H1 (cell line): Measurements from ENCODE around the gene PLA1A. TPM values are rescaled to one million over a fixed set of nuclear protein-coding genes. Genes with fewer than 3 reads are reported as not detected.
A peak's percentile ranks its signal among the peaks of the same experiment; 100 is the strongest.

Experiments used
- ASH2L ChIP-seq: fragments of 200-600, 300-600 bp; sonication (generic); IDR thresholded peaks from one replicate; pipeline ENCODE4 v1.7.1; 2017; ENCODE audit warnings: low read length
- CHD2 ChIP-seq: IDR thresholded peaks from 2 replicates; pipeline ENCODE4 v1.6.1; 2012; ENCODE audit warnings: low read length, improper control_type of control experiment
- GABPA ChIP-seq: IDR thresholded peaks from 2 replicates; pipeline ENCODE4 v1.6.1; 2011; ENCODE audit warnings: mild to moderate bottlenecking, low read length, moderate library complexity, borderline replicate concordance; ENCODE audit not compliant: insufficient read depth
- JUN ChIP-seq: IDR thresholded peaks from 2 replicates; pipeline ENCODE4 v1.6.1; 2011; ENCODE audit warnings: low read depth, mild to moderate bottlenecking, improper control_type of control experiment, low read length
- JUND ChIP-seq: IDR thresholded peaks from 2 replicates; pipeline ENCODE4 v1.6.1; 2011; ENCODE audit warnings: mild to moderate bottlenecking, improper control_type of control experiment, low read length
- KDM4A ChIP-seq: IDR thresholded peaks from one replicate; pipeline ENCODE4 v1.7.1; 2012; ENCODE audit warnings: low read depth, mild to moderate bottlenecking, moderate library complexity, low read length, inconsistent platforms; ENCODE audit not compliant: severe bottlenecking
- MAX ChIP-seq: IDR thresholded peaks from 2 replicates; pipeline ENCODE4 v1.6.1; 2012; ENCODE audit warnings: inconsistent platforms
- POLR2A ChIP-seq, 2 experiments: IDR thresholded peaks; 1 replicate in 1 of 2; 2 replicates in 1 of 2; pipeline ENCODE4 v1.6.1; 2011; ENCODE audit warnings: low read depth in 2 of 2, low read length in 2 of 2, mild to moderate bottlenecking in 2 of 2; ENCODE audit errors: control extremely low read depth in 1 of 2
- POLR2AphosphoS5 ChIP-seq: IDR thresholded peaks from 2 replicates; pipeline ENCODE4 v1.6.1; 2011; ENCODE audit warnings: low read depth, low read length
- RBBP5 ChIP-seq: IDR thresholded peaks from 2 replicates; pipeline ENCODE4 v1.7.1; 2012; ENCODE audit warnings: low read depth, mild to moderate bottlenecking, inconsistent platforms, low read length, moderate library complexity, borderline replicate concordance
- SAP30 ChIP-seq: fragments of 300-600 bp; sonication (generic); IDR thresholded peaks from 2 replicates; pipeline ENCODE4 v1.7.1; 2012; ENCODE audit warnings: low read length, moderate library complexity, mild to moderate bottlenecking, inconsistent platforms; ENCODE audit not compliant: insufficient read depth, insufficient replicate concordance
- SP2 ChIP-seq: IDR thresholded peaks from 2 replicates; pipeline ENCODE4 v1.6.1; 2012; ENCODE audit warnings: mild to moderate bottlenecking, low read length, inconsistent platforms
- TAF1 ChIP-seq: IDR thresholded peaks from 2 replicates; pipeline ENCODE4 v1.6.1; 2011; ENCODE audit warnings: mild to moderate bottlenecking, low read depth, low read length
- TBP ChIP-seq: IDR thresholded peaks from 2 replicates; pipeline ENCODE4 v1.6.1; 2011; ENCODE audit warnings: low read depth, low read length, improper control_type of control experiment
- TEAD4 ChIP-seq: IDR thresholded peaks from 2 replicates; pipeline ENCODE4 v1.6.1; 2012; ENCODE audit warnings: low read depth, low read length, inconsistent platforms, mixed read lengths
- USF2 ChIP-seq: IDR thresholded peaks from 2 replicates; pipeline ENCODE4 v1.6.1; 2011; ENCODE audit warnings: low read length, improper control_type of control experiment
- polyA plus RNA-seq, 7 experiments: library from polyadenylated mRNA; depleted of rRNA in 3 of 7; stranded (reverse) in 5 of 7; unstranded in 2 of 7; fragments of >200 nt in 5 of 7; fragments of 200-250 nt in 2 of 7; gene quantifications; 1 replicate in 5 of 7; 2 replicates in 1 of 7; 4 replicates in 1 of 7; pipeline versions ENCODE4 v1.2.1 to v1.2.3, GENCODE V29; 2011 to 2013; ENCODE audit warnings: missing spikeins in 2 of 7, mixed read lengths in 2 of 7
- total RNA-seq: library from RNA; stranded (reverse); fragmentation: NEBNext Ultra II Directional; extraction: Animal tissue kit (Norgen Biotek cat#: 25700); gene quantifications from 2 replicates; pipeline ENCODE4 v1.2.1, GENCODE V29; 2021

The PLA1A gene
- total and polyA plus RNA-seq, 2 of the 8 experiments (the other 6 are each of a cell fraction or from before 2014, with no cell fraction given) = not detected

- peak; percentile 71 for TF ChIP-seq TBP
- peak; percentile 75 for TF ChIP-seq TEAD4
- TF ChIP-seq TAF1 = peak; percentile 74; the same call in 1 of the 2 replicates
- peak; percentile 25 for TF ChIP-seq SP2
- TF ChIP-seq MAX = peak; percentile 42; the same call in 1 of the 2 replicates
- TF ChIP-seq GABPA = 0 out of 2 replicates have a peak, but pooled peaks have one; percentile 47
- no peak for TF ChIP-seq USF2
- TF ChIP-seq POLR2A (IDR thresholded peaks at IDR 0.05; ENCODE audit: control extremely low read depth in 1 of 2, low read depth in 2 of 2, low read length in 2 of 2) = peak; percentile 42 to 63; a peak in 2 of 3 replicates
- TF ChIP-seq RBBP5 = peak; percentile 74; the same call in 1 of the 2 replicates
- peak; percentile 77 for TF ChIP-seq CHD2
- peak; percentile 25; the same call in 1 of the 2 replicates for TF ChIP-seq POLR2AphosphoS5
- TF ChIP-seq JUN = no peak
- TF ChIP-seq JUND = no peak
- TF ChIP-seq ASH2L = peak; percentile 76
- TF ChIP-seq SAP30 = peak; percentile 72
- TF ChIP-seq KDM4A = peak; percentile 89
- TF ChIP-seq, all 59 proteins: peak for 20
These were observed 79.3 kb downstream of the PLA1A start, which contains the start of gene COX17 (continued) for GRCh38 chr3:119676771-119677640.
